Liver (tissue), 9 donors: Measurements from ENCODE around the gene GCN1. TPM values are rescaled to one million over a fixed set of nuclear protein-coding genes. Genes with fewer than 3 reads are reported as not detected.

Experiments used
- DNase-seq: peaks from one replicate; pipeline ENCODE4 v3.0.0-alpha.2; 2017; ENCODE audit warnings: low spot score
- H3K27ac ChIP-seq, 2 donors: one replicate each; pipeline ENCODE4 v1.7.0; 2013; ENCODE audit warnings: inconsistent platforms in 2 of 2, low read length in 2 of 2, control low read depth in 1 of 2, low read depth in 1 of 2, mild to moderate bottlenecking in 1 of 2
- H3K27me3 ChIP-seq, 4 donors: one replicate each; pipeline versions ENCODE4 v1.6.1 to v1.7.0; 2013; ENCODE audit warnings: low read length in 3 of 4, inconsistent platforms in 1 of 4, mild to moderate bottlenecking in 1 of 4, moderate library complexity in 1 of 4; ENCODE audit not compliant: control insufficient read depth in 4 of 4, insufficient read depth in 4 of 4
- H3K36me3 ChIP-seq, 4 donors: one replicate each; pipeline versions ENCODE4 v1.6.1 to v1.7.0; 2013; ENCODE audit warnings: low read length in 3 of 4, mild to moderate bottlenecking in 3 of 4, low read depth in 1 of 4, moderate library complexity in 1 of 4; ENCODE audit not compliant: control insufficient read depth in 4 of 4, insufficient read depth in 3 of 4
- H3K4me1 ChIP-seq, 4 donors: one replicate each; pipeline versions ENCODE4 v1.6.1 to v1.7.0; 2013; ENCODE audit warnings: low read length in 3 of 4, mild to moderate bottlenecking in 3 of 4, moderate library complexity in 1 of 4; ENCODE audit not compliant: control insufficient read depth in 4 of 4, insufficient read depth in 4 of 4
- H3K4me3 ChIP-seq, 3 donors: one replicate each; pipeline versions ENCODE4 v1.6.1 to v1.7.0; 2013; ENCODE audit warnings: low read length in 3 of 3, control low read depth in 1 of 3, low read depth in 1 of 3, mild to moderate bottlenecking in 1 of 3
- H3K9ac ChIP-seq, 2 donors: one replicate each; pipeline ENCODE4 v1.7.0; 2013; ENCODE audit warnings: low read length in 2 of 2, mild to moderate bottlenecking in 2 of 2, moderate library complexity in 2 of 2, control low read depth in 1 of 2, low read depth in 1 of 2
- H3K9me3 ChIP-seq, 4 donors: one replicate each; pipeline versions ENCODE4 v1.6.1 to v1.7.0; 2013; ENCODE audit warnings: low read length in 3 of 4; ENCODE audit not compliant: control insufficient read depth in 4 of 4
- FOXA1 ChIP-seq: IDR thresholded peaks from 2 replicates; pipeline ENCODE4 v1.6.1; 2016; ENCODE audit warnings: antibody characterized with exemption
- FOXA2 ChIP-seq: IDR thresholded peaks from 2 replicates; pipeline ENCODE4 v1.6.1; 2016; ENCODE audit warnings: antibody characterized with exemption
- GABPA ChIP-seq, 2 donors: IDR thresholded peaks in 1 of 2; conservative IDR thresholded peaks in 1 of 2; 2 replicates each; pipeline ENCODE4 v1.6.1; 2016; ENCODE audit warnings: antibody characterized with exemption in 2 of 2, mild to moderate bottlenecking in 1 of 2, moderate library complexity in 1 of 2
- HNF4A ChIP-seq, 2 donors: conservative IDR thresholded peaks; 2 replicates each; pipeline ENCODE4 v1.6.1; 2016; ENCODE audit warnings: antibody characterized with exemption in 2 of 2, mild to moderate bottlenecking in 2 of 2
- HNF4G ChIP-seq: IDR thresholded peaks from 2 replicates; pipeline ENCODE4 v1.6.1; 2016; ENCODE audit warnings: antibody characterized with exemption
- JUND ChIP-seq, 2 donors: IDR thresholded peaks; 2 replicates each; pipeline ENCODE4 v1.6.1; 2016; ENCODE audit warnings: antibody characterized with exemption in 2 of 2
- NR2F2 ChIP-seq: IDR thresholded peaks from 2 replicates; pipeline ENCODE4 v1.6.1; 2016; ENCODE audit warnings: antibody characterized with exemption
- RXRA ChIP-seq, 2 donors: IDR thresholded peaks; 2 replicates each; pipeline ENCODE4 v1.6.1; 2017 to 2018; ENCODE audit warnings: antibody characterized with exemption in 2 of 2, mild to moderate bottlenecking in 1 of 2
- SP1 ChIP-seq: IDR thresholded peaks from 2 replicates; pipeline ENCODE4 v1.6.1; 2018; ENCODE audit warnings: antibody characterized with exemption, mild to moderate bottlenecking
- TAF1 ChIP-seq: conservative IDR thresholded peaks from 2 replicates; pipeline ENCODE4 v1.6.1; 2016; ENCODE audit warnings: antibody characterized with exemption, mild to moderate bottlenecking
- YY1 ChIP-seq: IDR thresholded peaks from 2 replicates; pipeline ENCODE4 v1.6.1; 2016; ENCODE audit warnings: antibody characterized with exemption, mild to moderate bottlenecking
- whole genome bisulfite sequencing: extraction: QIAGEN DNeasy Blood & Tissue Kit; methylation state at CpG from one replicate; pipeline ENCODE4 v1.1.7; 2013; 5-methylcytosine and 5-hydroxymethylcytosine counted together
- polyA plus RNA-seq, 2 donors: library from polyadenylated mRNA; stranded (reverse) in 1 of 2; unstranded in 1 of 2; fragments of 200-250 nt in 1 of 2; fragments of >200 nt in 1 of 2; fragmentation: Nextera tagmentation in 1 of 2; extraction: Ambion mirVana in 1 of 2; gene quantifications; one replicate each; pipeline versions ENCODE4 v1.2.1 to v1.2.3, GENCODE V29; 2013 to 2015
- total RNA-seq, 2 donors: library from RNA; depleted of rRNA; stranded (reverse); fragments of >200 nt; gene quantifications; one replicate each; pipeline ENCODE4 v1.2.3, GENCODE V29; 2014
- TF ChIP-seq, protein P1 (sequence below): fragments of 150-350 bp; IDR thresholded peaks from 2 replicates; pipeline ENCODE4 v1.5.1; 2017; ENCODE audit warnings: improper control_type of control experiment, low read depth, low read length; ENCODE audit not compliant: missing input control
- TF ChIP-seq, protein P2 (sequence below): IDR thresholded peaks from 2 replicates; pipeline ENCODE4 v1.6.1; 2016; ENCODE audit warnings: antibody characterized with exemption
- donor health status: healthy.
- donor health status: healthy.
- donor health status: healthy.
- donor health status: healthy.
- donor health status: healthy.

GCN1 gene
- total and polyA plus RNA-seq, 4 donors, result 7.3 to 78.6 (median 25.8) TPM

DNA sequence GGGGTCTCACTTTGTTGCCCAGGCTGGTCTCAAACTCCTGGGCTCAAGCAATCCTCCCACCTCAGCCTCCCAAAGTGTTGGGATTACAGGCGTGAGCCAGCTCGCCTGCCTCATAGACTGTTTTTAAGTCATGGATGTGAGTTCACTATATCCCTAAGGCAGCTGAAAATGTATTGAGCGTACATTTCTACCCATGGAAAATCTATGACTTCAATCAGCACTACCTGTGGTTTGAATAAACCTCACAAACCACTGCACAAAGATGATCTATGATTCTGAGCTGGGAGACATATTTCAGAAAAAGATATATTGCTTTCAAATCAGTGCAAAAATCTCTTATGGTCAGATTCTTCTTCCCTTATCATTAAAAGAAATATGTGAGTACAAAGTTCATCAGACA, 22.5 kb downstream of the GCN1 start:
- Histone ChIP-seq H3K36me3 (peaks cover 17 to 89% (median 58%) of the 10 kb centered on the region in 4 donors), H3K27me3 (no peaks in the 10 kb centered on the region), H3K27ac (no peak overlapping the region), H3K4me1 (peaks cover 0 to 3% (median 0%) of the 10 kb centered on the region in 4 donors), H3K9me3 (no peaks in the 10 kb centered on the region), H3K9ac (no peak overlapping the region), H3K4me3 (no peak overlapping the region)
- WGBS, result 98% methylated on average over 3 of the region's 3 CpGs
- no peak for DNase-seq
- no peak for TF ChIP-seq GABPA (IDR thresholded peaks at IDR 0.05 in 1 of 2, conservative IDR thresholded peaks at IDR 0.05 in 1 of 2)
- TF ChIP-seq FOXA1, result no peak
- TF ChIP-seq HNF4G, result no peak
- TF ChIP-seq, protein P1, sequence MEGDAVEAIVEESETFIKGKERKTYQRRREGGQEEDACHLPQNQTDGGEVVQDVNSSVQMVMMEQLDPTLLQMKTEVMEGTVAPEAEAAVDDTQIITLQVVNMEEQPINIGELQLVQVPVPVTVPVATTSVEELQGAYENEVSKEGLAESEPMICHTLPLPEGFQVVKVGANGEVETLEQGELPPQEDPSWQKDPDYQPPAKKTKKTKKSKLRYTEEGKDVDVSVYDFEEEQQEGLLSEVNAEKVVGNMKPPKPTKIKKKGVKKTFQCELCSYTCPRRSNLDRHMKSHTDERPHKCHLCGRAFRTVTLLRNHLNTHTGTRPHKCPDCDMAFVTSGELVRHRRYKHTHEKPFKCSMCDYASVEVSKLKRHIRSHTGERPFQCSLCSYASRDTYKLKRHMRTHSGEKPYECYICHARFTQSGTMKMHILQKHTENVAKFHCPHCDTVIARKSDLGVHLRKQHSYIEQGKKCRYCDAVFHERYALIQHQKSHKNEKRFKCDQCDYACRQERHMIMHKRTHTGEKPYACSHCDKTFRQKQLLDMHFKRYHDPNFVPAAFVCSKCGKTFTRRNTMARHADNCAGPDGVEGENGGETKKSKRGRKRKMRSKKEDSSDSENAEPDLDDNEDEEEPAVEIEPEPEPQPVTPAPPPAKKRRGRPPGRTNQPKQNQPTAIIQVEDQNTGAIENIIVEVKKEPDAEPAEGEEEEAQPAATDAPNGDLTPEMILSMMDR, result no peak
- TF ChIP-seq RXRA (IDR thresholded peaks at IDR 0.05), result no peak

DNA sequence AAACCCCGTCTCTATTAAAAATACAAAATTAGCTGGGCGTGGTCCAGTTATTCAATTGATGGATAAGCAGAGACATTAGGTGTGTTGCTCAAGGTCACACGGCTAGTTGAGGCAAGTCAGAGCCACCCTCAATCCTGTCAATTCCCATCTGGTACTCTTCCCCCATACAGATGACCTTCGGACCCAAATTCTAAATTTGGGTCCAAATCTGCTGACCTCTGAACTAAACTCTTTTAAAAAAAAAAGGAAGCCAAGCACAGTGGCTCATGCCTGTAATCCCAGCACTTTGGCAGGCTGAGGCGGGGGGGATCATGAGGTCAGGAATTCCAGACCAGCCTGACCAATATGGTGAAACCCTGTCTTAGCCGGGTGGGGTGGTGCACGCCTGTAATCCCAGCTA, 23.9 kb downstream of the GCN1 start:
- H3K4me3 ChIP-seq, result no peak overlapping the region

DNA sequence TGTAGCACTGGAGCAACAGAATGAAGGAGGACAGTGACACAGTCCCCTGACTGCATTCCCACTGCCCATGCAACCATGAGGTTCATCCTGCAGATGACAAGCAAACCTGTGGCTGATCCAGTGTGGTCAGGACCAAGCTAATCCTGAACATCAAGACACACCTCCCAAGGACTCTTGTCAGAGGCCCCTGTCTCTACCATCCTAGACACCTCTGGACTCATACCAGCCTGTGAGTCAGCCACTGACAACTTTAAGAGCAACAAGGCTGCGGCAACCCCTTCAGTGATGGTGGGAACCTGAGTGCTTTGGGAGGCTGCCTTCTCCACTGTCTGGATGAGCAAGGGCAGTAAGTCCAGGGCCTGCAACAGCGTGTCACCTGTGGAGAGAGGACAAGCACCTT, 24.6 kb downstream of the GCN1 start:
- WGBS, result 98% methylated on average over 2 of the region's 2 CpGs
- no peak overlapping the region for H3K4me3 ChIP-seq
- no peaks in the 10 kb centered on the region for H3K9me3 ChIP-seq
- H3K36me3 ChIP-seq, result peaks cover 14 to 72% (median 43%) of the 10 kb centered on the region in 4 donors
- DNase-seq, result no peak
- H3K27ac ChIP-seq, result no peak overlapping the region
- peaks cover 0 to 3% (median 0%) of the 10 kb centered on the region in 4 donors for H3K4me1 ChIP-seq
- no peak for TF ChIP-seq YY1
- TF ChIP-seq, protein P2, sequence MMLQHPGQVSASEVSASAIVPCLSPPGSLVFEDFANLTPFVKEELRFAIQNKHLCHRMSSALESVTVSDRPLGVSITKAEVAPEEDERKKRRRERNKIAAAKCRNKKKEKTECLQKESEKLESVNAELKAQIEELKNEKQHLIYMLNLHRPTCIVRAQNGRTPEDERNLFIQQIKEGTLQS, result no peak
- no peak for TF ChIP-seq GABPA (IDR thresholded peaks at IDR 0.05 in 1 of 2, conservative IDR thresholded peaks at IDR 0.05 in 1 of 2)
- no peak for TF ChIP-seq NR2F2
- TF ChIP-seq RXRA (IDR thresholded peaks at IDR 0.05), result no peak
- TF ChIP-seq JUND (IDR thresholded peaks at IDR 0.05), result no peak
- TF ChIP-seq FOXA2, result no peak
- TF ChIP-seq HNF4A (conservative IDR thresholded peaks at IDR 0.05), result no peak
- no peak for TF ChIP-seq FOXA1
- no peak for TF ChIP-seq HNF4G
- no peak for TF ChIP-seq TAF1
- TF ChIP-seq, protein P1, result no peak
- H3K27me3 ChIP-seq, result no peaks in the 10 kb centered on the region
- H3K9ac ChIP-seq, result no peak overlapping the region

More for the DNA sequence above, 23.9 kb downstream of the GCN1 start:
- Histone ChIP-seq H3K9ac (no peak overlapping the region), H3K27me3 (no peaks in the 10 kb centered on the region), H3K36me3 (peaks cover 14 to 75% (median 49%) of the 10 kb centered on the region in 4 donors), H3K4me1 (peaks cover 0 to 3% (median 0%) of the 10 kb centered on the region in 4 donors), H3K27ac (no peak overlapping the region), H3K9me3 (no peaks in the 10 kb centered on the region)
- TF ChIP-seq SP1 (no peak), HNF4A (conservative IDR thresholded peaks at IDR 0.05) (peak; percentile 41 to 73), HNF4G (peak; percentile 14)
- WGBS, result 80% methylated on average over 7 of the region's 7 CpGs
- no peak for DNase-seq
